Central memory CD8-positive, alpha-beta T cell (primary cell): ENCODE data around the gene APLF.
"Not testable (repeated sequence)": the region's sequence is repeated elsewhere in the genome, so short reads cannot be mapped to it uniquely, and the experiment has no call there.

Experiments used
- ATAC-seq: fragments of 150-1000 bp; cut with Tn5 transposase; replicated peaks from 2 replicates; pipeline ENCODE4 v1.10.0; 2022; ENCODE audit warnings: mild to moderate bottlenecking, moderate FRiP score, moderate number of reproducible peaks; ENCODE audit not compliant: poor library complexity, severe bottlenecking; ENCODE audit errors: extremely low read depth
- DNase-seq, 2 donors: peaks; one replicate each; pipeline ENCODE4 v3.0.0; 2021; ENCODE audit warnings: low spot score in 2 of 2
- H3K27ac Mint-ChIP-seq: one replicate; pipeline ENCODE4 v1.8.0; 2022; ENCODE audit warnings: low read depth, mild to moderate bottlenecking, moderate library complexity, mixed read lengths
- H3K27me3 Mint-ChIP-seq: one replicate; pipeline ENCODE4 v1.8.0; 2022; ENCODE audit warnings: mixed read lengths
- H3K36me3 Mint-ChIP-seq: one replicate; pipeline ENCODE4 v1.8.0; 2022; ENCODE audit warnings: mild to moderate bottlenecking, moderate library complexity, mixed read lengths; ENCODE audit not compliant: insufficient read depth
- H3K4me1 Mint-ChIP-seq: one replicate; pipeline ENCODE4 v1.8.0; 2022; ENCODE audit warnings: mixed read lengths
- H3K4me3 Mint-ChIP-seq: one replicate; pipeline ENCODE4 v1.8.0; 2022; ENCODE audit warnings: mild to moderate bottlenecking, moderate library complexity, mixed read lengths
- H3K9me3 Mint-ChIP-seq: one replicate; pipeline ENCODE4 v1.8.0; 2022; ENCODE audit warnings: mixed read lengths

APLF gene

GRCh38 chr2:68471385-68471784 is 4.0 kb downstream of the APLF start:
- H3K36me3 Mint-ChIP-seq: peaks cover 11% of the 10 kb centered on the region
- H3K9me3 Mint-ChIP-seq: no peaks in the 10 kb centered on the region
- DNase-seq (no peak), ATAC-seq (no peak)
- H3K4me3 Mint-ChIP-seq: no peak overlapping the region
- H3K27me3 Mint-ChIP-seq: no peaks in the 10 kb centered on the region
- H3K4me1 Mint-ChIP-seq: peaks cover 23% of the 10 kb centered on the region
- no peak overlapping the region for H3K27ac Mint-ChIP-seq

DNA sequence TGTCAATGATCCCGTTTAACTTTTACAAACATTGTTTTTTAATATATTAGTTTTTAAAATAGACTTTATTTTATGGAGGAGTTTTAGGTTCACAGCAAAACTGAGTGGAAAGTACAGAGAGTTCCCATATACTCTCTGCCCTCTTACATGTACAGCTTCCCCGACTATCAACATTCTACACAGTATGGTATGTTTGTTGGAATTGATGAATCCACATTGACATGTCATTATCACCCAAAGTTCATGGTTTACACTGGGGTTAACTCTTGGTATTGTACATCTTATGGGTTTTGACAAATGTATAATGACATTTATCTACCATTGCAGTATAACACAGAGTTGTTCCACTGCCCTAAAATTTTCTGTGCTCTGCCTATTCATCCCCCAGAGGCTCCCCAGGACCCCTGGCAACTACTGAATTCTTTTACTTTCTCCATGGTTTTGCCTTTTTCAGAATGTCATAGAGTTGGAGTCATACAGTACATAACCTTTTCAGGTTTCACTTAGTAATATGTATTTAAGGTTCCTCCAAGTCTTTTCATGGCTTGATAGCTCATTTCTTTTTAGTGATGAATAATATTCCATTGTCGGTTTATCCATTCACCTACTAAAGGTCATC is 5.5 kb downstream of the APLF start:
- ATAC-seq (no peak), DNase-seq (no peak)
- peaks cover under 1% of the 10 kb centered on the region for H3K36me3 Mint-ChIP-seq
- no peak overlapping the region for H3K27ac Mint-ChIP-seq
- peaks cover 10% of the 10 kb centered on the region for H3K4me1 Mint-ChIP-seq
- H3K9me3 Mint-ChIP-seq: no peaks in the 10 kb centered on the region
- H3K4me3 Mint-ChIP-seq: no peak overlapping the region
- no peaks in the 10 kb centered on the region for H3K27me3 Mint-ChIP-seq

DNA sequence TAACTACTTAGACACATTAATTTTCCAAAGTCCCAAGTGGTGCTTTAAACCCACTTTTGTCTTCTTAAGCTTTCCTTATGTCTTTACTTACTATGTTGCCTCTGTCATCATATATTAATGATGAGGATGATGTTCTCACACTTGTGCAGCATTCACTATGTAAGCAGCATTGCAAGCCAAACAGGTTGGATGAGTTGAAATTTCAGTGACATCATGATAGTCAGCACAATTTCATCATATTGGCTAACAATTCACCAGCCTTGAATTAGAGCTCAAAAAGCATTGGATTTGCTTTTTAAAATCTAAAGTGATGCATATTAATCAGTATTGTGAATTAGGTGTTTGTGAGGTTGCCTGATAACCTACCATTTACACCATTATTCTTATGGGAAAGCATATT is 7.7 kb downstream of the APLF start:
- no peaks in the 10 kb centered on the region for H3K27me3 Mint-ChIP-seq
- no peak for ATAC-seq
- H3K4me3 Mint-ChIP-seq: no peak overlapping the region

DNA sequence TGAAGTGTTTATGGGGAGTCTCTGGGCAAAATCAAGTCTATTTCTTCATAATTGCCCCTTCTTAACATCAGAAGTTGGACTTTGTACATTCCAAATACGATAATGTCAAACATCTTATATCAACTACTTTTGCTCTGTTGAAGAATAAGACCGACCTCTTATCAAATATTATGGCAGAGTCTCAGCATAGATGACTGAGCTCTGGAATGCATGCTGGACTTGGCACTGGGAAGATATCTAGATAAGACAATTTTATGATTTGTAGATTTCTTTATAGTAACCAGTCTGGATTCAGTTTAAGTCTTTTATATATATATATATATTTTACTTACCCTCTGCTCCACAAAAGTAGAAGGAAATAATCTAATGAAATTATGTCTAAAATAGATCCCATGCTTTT is 8.2 kb downstream of the APLF start:
- H3K36me3 Mint-ChIP-seq: no peaks in the 10 kb centered on the region
- no peak for ATAC-seq

More for the DNA sequence above, 7.7 kb downstream of the APLF start:
- Mint-ChIP-seq H3K4me1 (no peaks in the 10 kb centered on the region), H3K36me3 (no peaks in the 10 kb centered on the region), H3K9me3 (no peaks in the 10 kb centered on the region), H3K27ac (no peak overlapping the region)
- no peak for DNase-seq

GRCh38 chr2:68476454-68476853 is 9.1 kb downstream of the APLF start:
- H3K9me3 Mint-ChIP-seq: no peaks in the 10 kb centered on the region
- no peak overlapping the region for H3K27ac Mint-ChIP-seq
- no peak overlapping the region for H3K4me3 Mint-ChIP-seq
- H3K36me3 Mint-ChIP-seq: no peaks in the 10 kb centered on the region
- DNase-seq: no peak
- no peaks in the 10 kb centered on the region for H3K4me1 Mint-ChIP-seq
- H3K27me3 Mint-ChIP-seq: no peaks in the 10 kb centered on the region
- no peak for ATAC-seq

More for the DNA sequence above, 8.2 kb downstream of the APLF start:
- Mint-ChIP-seq H3K4me3 (no peak overlapping the region), H3K4me1 (no peaks in the 10 kb centered on the region), H3K9me3 (no peaks in the 10 kb centered on the region), H3K27me3 (no peaks in the 10 kb centered on the region), H3K27ac (no peak overlapping the region)
- no peak for DNase-seq

DNA sequence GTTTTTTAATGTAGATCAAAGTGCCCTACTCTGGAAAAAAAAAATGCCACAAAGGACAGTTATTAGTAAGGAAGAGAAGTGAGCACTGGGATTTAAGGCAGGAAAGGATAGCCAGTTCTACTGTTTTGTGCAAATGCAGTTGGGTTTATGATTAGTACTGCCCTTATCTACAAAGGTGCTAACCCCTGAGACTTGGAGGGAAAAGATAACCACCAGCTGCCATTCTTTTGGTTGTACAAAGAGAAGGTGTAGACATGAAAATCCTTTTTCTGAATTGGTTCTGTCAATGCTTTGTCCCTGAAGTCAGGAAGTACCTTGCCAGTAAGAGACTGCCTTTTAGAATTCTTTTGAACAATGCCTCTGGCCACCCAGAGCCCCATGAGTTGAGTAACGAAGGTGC is 11.3 kb downstream of the APLF start:
- Mint-ChIP-seq H3K4me3 (no peak overlapping the region), H3K4me1 (no peaks in the 10 kb centered on the region), H3K27ac (no peak overlapping the region), H3K36me3 (peaks cover 2% of the 10 kb centered on the region), H3K9me3 (no peaks in the 10 kb centered on the region), H3K27me3 (no peaks in the 10 kb centered on the region)
- ATAC-seq (no peak), DNase-seq (no peak)

DNA sequence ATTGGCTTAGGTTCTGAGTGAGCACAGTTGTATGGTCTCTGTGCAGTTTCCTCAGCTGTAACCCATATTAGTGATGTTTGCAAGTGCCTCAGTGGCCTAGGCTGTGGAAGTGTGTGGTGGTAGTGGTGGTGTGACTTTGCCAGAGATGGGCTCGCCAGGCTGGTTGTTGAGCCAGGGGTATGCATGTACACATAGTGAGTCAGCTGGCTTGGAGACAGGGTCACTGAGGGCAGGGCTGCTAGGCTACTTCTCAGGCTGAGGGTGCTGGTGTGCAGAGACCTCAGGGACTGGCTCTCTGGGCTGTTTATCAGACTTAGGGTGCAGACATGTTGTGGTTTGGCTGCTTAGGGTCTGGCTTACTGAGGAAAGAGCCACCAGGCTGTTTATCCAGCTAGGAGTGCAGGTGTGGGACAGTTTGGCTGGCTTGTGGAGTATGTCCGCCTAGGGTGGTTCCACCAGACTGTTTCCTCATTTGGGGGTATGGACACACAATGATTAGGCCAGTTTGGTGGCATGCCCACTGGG is 15.0 kb downstream of the APLF start:
- Mint-ChIP-seq H3K27me3 (no peaks in the 10 kb centered on the region), H3K4me3 (no peak overlapping the region), H3K27ac (no peak overlapping the region), H3K36me3 (peaks cover 2% of the 10 kb centered on the region), H3K9me3 (no peaks in the 10 kb centered on the region), H3K4me1 (no peaks in the 10 kb centered on the region)
- DNase-seq: no peak
- no peak for ATAC-seq

DNA sequence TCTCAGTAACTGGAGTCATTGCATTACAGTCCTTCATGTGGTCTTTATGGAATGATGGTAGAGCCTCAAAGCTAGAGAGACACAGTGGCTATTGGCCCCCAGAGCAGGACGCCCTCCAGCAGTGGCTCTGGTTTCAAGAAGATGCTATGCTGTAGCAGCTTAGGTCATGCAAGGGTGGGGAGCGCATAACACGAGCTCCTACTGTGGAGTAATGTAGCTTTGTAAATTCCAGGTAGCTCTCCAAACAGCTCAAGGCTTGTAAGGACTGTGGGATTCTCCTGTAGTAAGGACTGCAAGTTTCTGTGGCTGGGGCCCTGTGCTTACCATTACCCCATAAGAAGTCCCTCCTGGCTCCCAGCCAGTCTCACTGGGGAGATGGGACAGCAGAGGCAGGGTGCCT is 15.6 kb downstream of the APLF start:
- ATAC-seq (no peak), DNase-seq (no peak)
- Mint-ChIP-seq H3K9me3 (no peaks in the 10 kb centered on the region), H3K4me1 (no peaks in the 10 kb centered on the region), H3K27ac (no peak overlapping the region), H3K36me3 (peaks cover 2% of the 10 kb centered on the region), H3K4me3 (no peak overlapping the region), H3K27me3 (no peaks in the 10 kb centered on the region)

- H3K36me3 Mint-ChIP-seq: peaks cover 3% of the 10 kb centered on the region
- DNase-seq (no peak), ATAC-seq (no peak)
- no peaks in the 10 kb centered on the region for H3K9me3 Mint-ChIP-seq
- no peaks in the 10 kb centered on the region for H3K27me3 Mint-ChIP-seq
- no peak overlapping the region for H3K4me3 Mint-ChIP-seq
- H3K4me1 Mint-ChIP-seq: no peaks in the 10 kb centered on the region
- no peak overlapping the region for H3K27ac Mint-ChIP-seq
These were observed 20.5 kb downstream of the APLF start for GRCh38 chr2:68487773-68488355.

DNA sequence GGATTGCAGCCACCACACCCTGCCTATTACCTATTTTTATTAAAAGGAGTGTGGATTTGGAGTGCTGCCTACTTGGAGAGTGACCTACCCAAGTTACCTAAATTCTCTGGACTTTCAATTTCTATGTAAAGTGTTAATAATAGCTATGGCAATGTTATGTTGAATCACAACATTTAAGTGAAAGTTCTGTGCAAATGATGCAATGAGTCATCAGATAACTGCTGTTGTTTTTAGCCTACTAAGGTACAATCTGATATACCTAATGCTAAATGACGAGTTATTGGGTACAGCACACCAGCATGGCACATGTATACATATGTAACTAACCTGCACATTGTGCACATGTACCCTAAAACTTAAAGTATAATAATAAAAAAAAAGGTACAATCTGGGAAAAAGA is 21.2 kb downstream of the APLF start:
- not testable (repeated sequence) for H3K27me3 Mint-ChIP-seq, H3K4me3 Mint-ChIP-seq, H3K4me1 Mint-ChIP-seq, ATAC-seq, H3K36me3 Mint-ChIP-seq, H3K9me3 Mint-ChIP-seq, H3K27ac Mint-ChIP-seq, DNase-seq

- DNase-seq (no peak), ATAC-seq (no peak)
- Mint-ChIP-seq H3K4me1 (no peaks in the 10 kb centered on the region), H3K4me3 (no peak overlapping the region), H3K27ac (no peak overlapping the region), H3K9me3 (no peaks in the 10 kb centered on the region), H3K27me3 (no peaks in the 10 kb centered on the region), H3K36me3 (peaks cover 3% of the 10 kb centered on the region)
These were observed 21.9 kb downstream of the APLF start for GRCh38 chr2:68489282-68489681.

DNA sequence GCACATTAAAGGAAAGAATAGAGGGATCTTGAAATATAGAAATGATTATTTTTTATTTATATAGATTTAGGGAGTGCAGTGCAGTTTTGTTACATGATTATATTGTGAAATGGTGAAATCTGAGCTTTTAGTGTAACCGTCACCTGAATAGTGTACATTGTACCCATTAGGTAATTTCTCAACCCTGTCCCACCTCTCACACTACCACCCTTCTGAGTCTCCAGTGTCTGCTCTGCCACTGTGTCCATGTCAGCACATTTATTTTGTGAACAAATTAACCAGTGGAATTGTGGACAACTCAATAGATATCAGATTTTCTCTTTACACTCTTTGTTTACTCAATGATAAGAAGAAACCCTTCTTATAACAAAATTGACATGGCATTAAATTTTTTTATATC is 24.2 kb downstream of the APLF start:
- Mint-ChIP-seq H3K27me3 (no peaks in the 10 kb centered on the region), H3K4me3 (no peak overlapping the region), H3K9me3 (peaks cover 2% of the 10 kb centered on the region), H3K36me3 (peaks cover 3% of the 10 kb centered on the region), H3K4me1 (no peaks in the 10 kb centered on the region), H3K27ac (no peak overlapping the region)
- no peak for ATAC-seq
- DNase-seq: no peak

GRCh38 chr2:68499133-68499532 is 31.7 kb downstream of the APLF start:
- H3K27me3 Mint-ChIP-seq: no peaks in the 10 kb centered on the region

More at GRCh38 chr2:68499133-68499532, 31.7 kb downstream of the APLF start:
- H3K36me3 Mint-ChIP-seq: no peaks in the 10 kb centered on the region
- H3K27ac Mint-ChIP-seq: no peak overlapping the region
- no peak for ATAC-seq
- H3K4me3 Mint-ChIP-seq: no peak overlapping the region
- no peaks in the 10 kb centered on the region for H3K4me1 Mint-ChIP-seq
- peaks cover 7% of the 10 kb centered on the region for H3K9me3 Mint-ChIP-seq
- no peak for DNase-seq
